Coronary artery (tissue), 2 donors: ENCODE results near the gene BCL2L14.

Experiments used
- DNase-seq: peaks from one replicate; pipeline ENCODE4 v3.0.0-alpha.2; 2017; ENCODE audit warnings: low spot score
- H3K27ac ChIP-seq, 2 donors: fragments of 200-600 bp; sonication (generic); one replicate each; pipeline ENCODE4 v1.5.1; 2016 to 2019
- H3K4me3 ChIP-seq: fragments of 200-600 bp; sonication (generic); 2 replicates; pipeline ENCODE4 v1.5.1; 2016; ENCODE audit warnings: mild to moderate bottlenecking, moderate library complexity
- CTCF ChIP-seq: fragments of 200-600 bp; sonication (generic); IDR thresholded peaks from one replicate; pipeline ENCODE4 v1.5.1; 2019; ENCODE audit warnings: antibody characterized with exemption

Gene BCL2L14

DNA sequence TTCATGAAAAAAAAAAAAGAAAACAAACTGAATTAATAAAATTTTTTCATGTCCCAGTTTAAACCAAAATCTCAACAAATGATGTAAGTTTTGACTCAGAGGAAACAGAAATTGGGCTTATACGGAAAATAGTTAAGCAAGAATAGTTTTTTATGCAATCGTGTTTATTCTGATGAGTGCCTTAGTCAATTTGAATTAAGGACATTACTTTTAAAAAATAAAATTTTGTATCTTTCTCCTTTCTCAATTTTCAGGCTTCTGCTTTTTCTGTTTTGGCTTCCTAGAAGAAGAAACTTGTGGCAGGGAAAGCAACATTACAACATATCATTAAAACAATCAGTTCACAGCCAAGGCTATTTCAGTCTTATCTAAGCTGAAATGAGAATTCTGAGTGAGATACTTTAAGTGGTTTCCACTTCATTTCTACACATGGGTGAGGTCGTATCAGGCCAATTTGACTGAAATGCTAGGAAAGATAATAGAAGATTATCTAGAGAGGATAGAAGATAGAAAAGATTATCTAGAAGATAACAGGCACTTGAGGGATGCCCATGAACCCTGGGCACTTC, 52.4 kb downstream of the BCL2L14 start:
- Histone ChIP-seq H3K27ac (no peak overlapping the region), H3K4me3 (no peak overlapping the region)
- no peak for DNase-seq
- TF ChIP-seq CTCF = no peak

GRCh38 chr12:12126551-12126950, 55.8 kb downstream of the BCL2L14 start:
- TF ChIP-seq CTCF = no peak
- Histone ChIP-seq H3K27ac (no peak overlapping the region), H3K4me3 (no peak overlapping the region)
- no peak for DNase-seq

DNA sequence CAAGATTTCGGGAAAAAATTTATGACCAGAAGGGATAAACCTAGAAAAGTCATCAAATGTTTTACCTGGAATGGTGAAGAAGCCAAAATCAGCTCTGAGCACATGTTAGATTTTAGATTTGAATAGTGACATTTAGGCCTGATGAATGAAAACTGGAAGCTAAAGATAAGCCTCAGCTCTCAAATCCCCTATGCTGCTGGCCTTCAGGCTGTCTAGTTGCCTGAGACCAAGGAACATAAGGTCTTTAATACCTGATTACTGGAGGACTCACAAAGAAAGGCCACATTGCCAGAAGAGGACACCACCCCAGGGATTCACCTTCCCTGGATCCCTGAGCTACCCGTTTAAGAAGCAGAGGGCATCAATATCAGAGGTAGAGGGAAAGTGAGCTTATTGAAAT, 56.6 kb downstream of the BCL2L14 start:
- no peak for TF ChIP-seq CTCF
- no peak overlapping the region for H3K4me3 ChIP-seq
- H3K27ac ChIP-seq = no peak overlapping the region
- DNase-seq = no peak

- TF ChIP-seq CTCF = no peak
- DNase-seq = no peak
These were observed 57.9 kb downstream of the BCL2L14 start for GRCh38 chr12:12128670-12129069.

GRCh38 chr12:12133259-12133658, 62.5 kb downstream of the BCL2L14 start:
- Histone ChIP-seq H3K4me3 (no peak overlapping the region), H3K27ac (no peak overlapping the region)
- TF ChIP-seq CTCF = no peak
- no peak for DNase-seq

More at GRCh38 chr12:12128670-12129069, 57.9 kb downstream of the BCL2L14 start:
- no peak overlapping the region for H3K27ac ChIP-seq
- H3K4me3 ChIP-seq = no peak overlapping the region

DNA sequence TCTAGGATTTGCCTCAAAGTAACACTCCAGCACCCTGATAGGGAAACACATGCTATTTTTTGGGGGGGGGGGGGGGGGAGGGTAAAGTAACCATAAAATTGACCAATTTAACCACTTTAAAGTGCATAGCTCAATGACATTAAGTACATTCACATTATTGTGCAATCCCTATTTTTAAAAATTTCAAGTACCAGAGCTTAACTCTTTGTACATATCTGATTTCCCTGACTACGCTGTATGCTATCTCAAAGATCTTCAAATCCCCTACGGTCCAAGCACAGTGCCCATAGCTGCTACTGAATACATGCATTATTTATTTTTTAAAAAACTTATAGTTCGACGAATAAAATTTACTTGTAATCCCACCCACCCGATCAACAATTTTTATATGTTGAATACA, 63.0 kb downstream of the BCL2L14 start:
- H3K4me3 ChIP-seq = no peak overlapping the region
- no peak for TF ChIP-seq CTCF

GRCh38 chr12:12138203-12139154, 67.7 kb downstream of the BCL2L14 start:
- H3K4me3 ChIP-seq = no peak overlapping the region
- H3K27ac ChIP-seq = no peak overlapping the region
- TF ChIP-seq CTCF = no peak
- DNase-seq = no peak

More for the DNA sequence above, 63.0 kb downstream of the BCL2L14 start:
- no peak overlapping the region for H3K27ac ChIP-seq
- DNase-seq = no peak
